Kidney epithelial cell (primary cell): ENCODE results near the gene PPM1E. TPM values are rescaled to one million over a fixed set of nuclear protein-coding genes. Genes with fewer than 3 reads are reported as not detected.

Experiments used
- DNase-seq: peaks from one replicate; pipeline ENCODE4 v3.0.0-alpha.2; 2010; ENCODE audit warnings: low read depth
- H3K27me3 ChIP-seq: 2 replicates; pipeline ENCODE4 v1.6.0; 2011; ENCODE audit warnings: low read length; ENCODE audit not compliant: control insufficient read depth, insufficient read depth
- H3K36me3 ChIP-seq: 2 replicates; pipeline ENCODE4 v1.5.1; 2011; ENCODE audit warnings: low read length; ENCODE audit not compliant: control insufficient read depth, insufficient read depth
- H3K4me3 ChIP-seq: 2 replicates; pipeline ENCODE4 v1.5.1; 2011; ENCODE audit warnings: low read depth, mild to moderate bottlenecking, control low read depth, low read length
- total RNA-seq: library from RNA; depleted of rRNA; stranded (reverse); fragments of >200 nt; gene quantifications from 2 replicates; pipeline ENCODE4 v1.2.3, GENCODE V29; 2015
- TF ChIP-seq, protein P1 (sequence below): IDR thresholded peaks from 2 replicates; pipeline ENCODE4 v1.5.1; 2011; ENCODE audit warnings: mild to moderate bottlenecking, moderate library complexity, low read length, control low read depth, inconsistent platforms; ENCODE audit not compliant: insufficient read depth, poor library complexity, severe bottlenecking

Gene PPM1E
- total RNA-seq, 1 donor from 2014 or later = 2.4 TPM

- Histone ChIP-seq H3K4me3 (no peak overlapping the region), H3K27me3 (no peaks in the 10 kb centered on the region), H3K36me3 (no peaks in the 10 kb centered on the region)
- no peak for DNase-seq
- TF ChIP-seq, protein P1, sequence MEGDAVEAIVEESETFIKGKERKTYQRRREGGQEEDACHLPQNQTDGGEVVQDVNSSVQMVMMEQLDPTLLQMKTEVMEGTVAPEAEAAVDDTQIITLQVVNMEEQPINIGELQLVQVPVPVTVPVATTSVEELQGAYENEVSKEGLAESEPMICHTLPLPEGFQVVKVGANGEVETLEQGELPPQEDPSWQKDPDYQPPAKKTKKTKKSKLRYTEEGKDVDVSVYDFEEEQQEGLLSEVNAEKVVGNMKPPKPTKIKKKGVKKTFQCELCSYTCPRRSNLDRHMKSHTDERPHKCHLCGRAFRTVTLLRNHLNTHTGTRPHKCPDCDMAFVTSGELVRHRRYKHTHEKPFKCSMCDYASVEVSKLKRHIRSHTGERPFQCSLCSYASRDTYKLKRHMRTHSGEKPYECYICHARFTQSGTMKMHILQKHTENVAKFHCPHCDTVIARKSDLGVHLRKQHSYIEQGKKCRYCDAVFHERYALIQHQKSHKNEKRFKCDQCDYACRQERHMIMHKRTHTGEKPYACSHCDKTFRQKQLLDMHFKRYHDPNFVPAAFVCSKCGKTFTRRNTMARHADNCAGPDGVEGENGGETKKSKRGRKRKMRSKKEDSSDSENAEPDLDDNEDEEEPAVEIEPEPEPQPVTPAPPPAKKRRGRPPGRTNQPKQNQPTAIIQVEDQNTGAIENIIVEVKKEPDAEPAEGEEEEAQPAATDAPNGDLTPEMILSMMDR = no peak
These were observed 162.4 kb downstream of the PPM1E start for GRCh38 chr17:58918072-58918471.

DNA sequence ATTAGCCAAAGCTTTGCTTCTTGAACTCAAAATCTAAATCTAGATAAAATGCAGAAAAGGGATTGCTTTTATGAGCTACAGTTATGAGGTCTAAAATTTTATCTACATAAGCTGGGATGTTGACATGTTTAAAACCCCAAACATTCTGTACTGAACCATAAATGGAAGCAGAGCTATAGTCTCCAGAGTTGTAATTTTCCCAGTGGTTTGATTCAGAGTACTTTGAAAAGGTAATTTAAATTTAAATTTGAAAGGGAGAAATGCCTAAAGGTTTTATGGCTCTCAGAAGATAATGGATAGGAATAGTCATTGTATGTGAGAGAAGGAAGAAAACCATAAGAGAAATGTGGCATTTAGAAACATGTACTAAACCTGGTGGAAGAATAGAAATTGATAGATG lies 163.2 kb downstream of the PPM1E start:
- no peak for DNase-seq
- no peaks in the 10 kb centered on the region for H3K27me3 ChIP-seq
- H3K36me3 ChIP-seq = no peaks in the 10 kb centered on the region
- H3K4me3 ChIP-seq = no peak overlapping the region
- TF ChIP-seq, protein P1 = no peak

GRCh38 chr17:58920773-58921172 lies 165.1 kb downstream of the PPM1E start:
- TF ChIP-seq, protein P1 = no peak
- Histone ChIP-seq H3K27me3 (no peaks in the 10 kb centered on the region), H3K36me3 (no peaks in the 10 kb centered on the region), H3K4me3 (no peak overlapping the region)
- no peak for DNase-seq

GRCh38 chr17:58932956-58933355 lies 177.3 kb downstream of the PPM1E start:
- no peaks in the 10 kb centered on the region for H3K36me3 ChIP-seq
- DNase-seq = no peak
- H3K4me3 ChIP-seq = no peak overlapping the region
- TF ChIP-seq, protein P1 = no peak
- no peaks in the 10 kb centered on the region for H3K27me3 ChIP-seq

GRCh38 chr17:58936295-58936694 lies 180.6 kb downstream of the PPM1E start:
- TF ChIP-seq, protein P1 = no peak
- DNase-seq = no peak
- H3K27me3 ChIP-seq = no peaks in the 10 kb centered on the region
- no peak overlapping the region for H3K4me3 ChIP-seq
- H3K36me3 ChIP-seq = no peaks in the 10 kb centered on the region

GRCh38 chr17:58944166-58944565 lies 188.5 kb downstream of the PPM1E start:
- TF ChIP-seq, protein P1 = no peak
- Histone ChIP-seq H3K4me3 (no peak overlapping the region), H3K36me3 (no peaks in the 10 kb centered on the region), H3K27me3 (no peaks in the 10 kb centered on the region)
- no peak for DNase-seq
